Measurements from ENCODE around the gene MRM2. TPM values are rescaled to one million over a fixed set of nuclear protein-coding genes. Genes with fewer than 3 reads are reported as not detected.
"Not testable (repeated sequence)": the region's sequence is repeated elsewhere in the genome, so short reads cannot be mapped to it uniquely, and the experiment has no call there.

The MRM2 gene
- total RNA-seq, 1 donor = 19.0 TPM

DNA sequence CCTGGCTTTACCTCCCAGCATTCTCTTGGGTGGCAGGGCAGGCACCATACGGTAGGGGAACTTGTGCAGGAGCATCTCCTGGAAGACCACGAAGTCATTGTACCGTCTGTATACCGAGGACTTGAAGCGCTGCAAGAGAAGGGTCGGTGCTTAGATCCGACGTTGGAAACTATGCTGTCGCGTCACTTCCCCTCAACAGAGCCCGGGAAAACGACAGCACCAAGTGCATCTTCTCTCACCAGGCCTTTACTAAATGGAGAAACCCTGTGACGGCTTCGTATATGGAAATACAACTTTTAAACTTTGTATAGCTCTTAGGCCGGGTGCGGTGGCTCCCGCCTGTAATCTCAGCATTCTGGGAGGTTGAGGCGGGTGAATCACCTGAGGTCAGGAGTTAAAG is 33.1 kb upstream of the MRM2 start:
- TF ChIP-seq, protein P1, sequence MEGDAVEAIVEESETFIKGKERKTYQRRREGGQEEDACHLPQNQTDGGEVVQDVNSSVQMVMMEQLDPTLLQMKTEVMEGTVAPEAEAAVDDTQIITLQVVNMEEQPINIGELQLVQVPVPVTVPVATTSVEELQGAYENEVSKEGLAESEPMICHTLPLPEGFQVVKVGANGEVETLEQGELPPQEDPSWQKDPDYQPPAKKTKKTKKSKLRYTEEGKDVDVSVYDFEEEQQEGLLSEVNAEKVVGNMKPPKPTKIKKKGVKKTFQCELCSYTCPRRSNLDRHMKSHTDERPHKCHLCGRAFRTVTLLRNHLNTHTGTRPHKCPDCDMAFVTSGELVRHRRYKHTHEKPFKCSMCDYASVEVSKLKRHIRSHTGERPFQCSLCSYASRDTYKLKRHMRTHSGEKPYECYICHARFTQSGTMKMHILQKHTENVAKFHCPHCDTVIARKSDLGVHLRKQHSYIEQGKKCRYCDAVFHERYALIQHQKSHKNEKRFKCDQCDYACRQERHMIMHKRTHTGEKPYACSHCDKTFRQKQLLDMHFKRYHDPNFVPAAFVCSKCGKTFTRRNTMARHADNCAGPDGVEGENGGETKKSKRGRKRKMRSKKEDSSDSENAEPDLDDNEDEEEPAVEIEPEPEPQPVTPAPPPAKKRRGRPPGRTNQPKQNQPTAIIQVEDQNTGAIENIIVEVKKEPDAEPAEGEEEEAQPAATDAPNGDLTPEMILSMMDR (IDR thresholded peaks at IDR 0.05; ENCODE audit: insufficient read depth, low read depth, low read length) = no peak
- no peak overlapping the region for H3K4me3 ChIP-seq (ENCODE audit: low read depth, low read length)
- DNase-seq (ENCODE audit: low read depth) = no peak

DNA sequence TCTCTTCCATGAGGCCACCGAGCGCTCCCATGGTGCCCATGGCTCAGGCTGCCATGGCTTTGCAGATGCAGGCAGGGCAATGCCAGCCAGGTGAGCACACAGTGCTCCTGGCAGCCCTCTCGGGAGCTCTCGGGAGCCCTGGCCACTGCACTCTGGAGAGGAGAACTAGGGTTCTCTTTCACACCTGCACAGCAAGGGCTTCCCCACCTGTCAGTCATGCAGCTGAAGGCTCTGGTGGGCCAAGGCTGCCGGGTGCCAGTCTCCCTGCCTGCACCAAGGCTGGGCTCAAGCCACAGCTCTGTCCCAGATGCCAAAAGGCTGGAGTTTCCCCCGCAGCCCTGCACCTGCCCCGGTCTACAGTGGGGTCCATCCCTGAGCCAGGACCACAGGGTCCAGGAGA is 32.7 kb upstream of the MRM2 start:
- DNase-seq (ENCODE audit: low read depth) = no peak
- H3K4me3 ChIP-seq (ENCODE audit: low read depth, low read length) = no peak overlapping the region
- TF ChIP-seq, protein P1 (IDR thresholded peaks at IDR 0.05; ENCODE audit: insufficient read depth, low read depth, low read length) = no peak

DNA sequence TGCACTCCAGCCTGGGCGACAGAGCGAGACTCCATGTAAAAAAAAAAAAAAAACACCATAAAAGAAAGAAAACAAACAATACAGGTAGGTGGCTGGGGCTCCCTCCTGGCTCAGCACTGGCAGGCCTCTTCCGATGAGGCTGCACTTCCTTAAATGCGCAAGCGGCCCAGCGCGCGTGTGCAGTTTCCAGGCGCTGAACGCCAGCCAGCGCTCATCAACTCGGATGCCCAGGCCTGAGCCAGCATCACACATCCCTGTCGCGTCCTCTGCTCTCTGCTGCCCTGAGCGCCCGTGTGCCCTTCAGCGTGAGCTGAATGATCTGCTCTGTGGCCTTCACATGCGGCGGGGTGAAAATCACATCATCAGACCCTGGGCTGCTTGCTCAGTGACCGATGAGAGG is 31.9 kb upstream of the MRM2 start:
- TF ChIP-seq, protein P1 (IDR thresholded peaks at IDR 0.05; ENCODE audit: insufficient read depth, low read depth, low read length) = no peak
- H3K4me3 ChIP-seq (ENCODE audit: low read depth, low read length) = no peak overlapping the region
- no peak for DNase-seq (ENCODE audit: low read depth)

DNA sequence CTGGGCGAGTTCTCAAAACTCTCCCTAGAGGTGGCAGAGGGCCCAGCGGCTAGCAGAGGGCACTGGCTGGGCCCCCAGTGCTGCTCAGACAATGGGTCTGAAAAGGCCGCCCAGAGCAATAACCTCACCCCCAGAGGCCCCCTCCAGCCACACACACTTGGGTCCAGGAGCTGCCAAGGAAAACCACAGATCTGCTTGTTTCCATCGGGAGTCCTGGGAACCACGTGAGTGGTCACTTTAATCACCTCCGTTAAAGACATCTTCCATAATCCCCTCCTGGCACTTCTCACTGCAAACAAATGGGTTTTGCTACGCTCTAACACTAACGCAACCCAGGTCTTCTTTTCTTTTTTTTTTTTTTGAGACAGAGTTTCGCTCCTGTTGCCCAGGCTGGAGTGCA is 30.0 kb upstream of the MRM2 start:
- no peak overlapping the region for H3K4me3 ChIP-seq (ENCODE audit: low read depth, low read length)
- TF ChIP-seq, protein P1 (IDR thresholded peaks at IDR 0.05; ENCODE audit: insufficient read depth, low read depth, low read length) = no peak
- DNase-seq (ENCODE audit: low read depth) = no peak

- H3K4me3 ChIP-seq (ENCODE audit: low read depth, low read length) = no peak overlapping the region
- DNase-seq (ENCODE audit: low read depth) = no peak
- TF ChIP-seq, protein P1 (IDR thresholded peaks at IDR 0.05; ENCODE audit: insufficient read depth, low read depth, low read length) = no peak
Observed at GRCh38 chr7:2271273-2272026, 29.4 kb upstream of the MRM2 start.

- TF ChIP-seq, protein P1 (IDR thresholded peaks at IDR 0.05; ENCODE audit: insufficient read depth, low read depth, low read length) = no peak
- no peak for DNase-seq (ENCODE audit: low read depth)
- no peak overlapping the region for H3K4me3 ChIP-seq (ENCODE audit: low read depth, low read length)
Observed at GRCh38 chr7:2270495-2270894, 28.5 kb upstream of the MRM2 start.

- TF ChIP-seq, protein P1 (IDR thresholded peaks at IDR 0.05; ENCODE audit: insufficient read depth, low read depth, low read length) = no peak
- no peak overlapping the region for H3K4me3 ChIP-seq (ENCODE audit: low read depth, low read length)
- DNase-seq (ENCODE audit: low read depth) = peak; percentile 42
Observed at GRCh38 chr7:2269991-2270460, 28.0 kb upstream of the MRM2 start.

GRCh38 chr7:2269089-2269990 is 27.3 kb upstream of the MRM2 start:
- peak; percentile 62 for DNase-seq (ENCODE audit: low read depth)
- not testable (repeated sequence) for H3K4me3 ChIP-seq (ENCODE audit: low read depth, low read length)
